VCaP (cell line): ENCODE results near the gene ZNF280A.

Experiments
- H3K27ac ChIP-seq: fragments of 450-650 bp; 2 replicates; pipeline ENCODE4 v1.5.1; 2017
- TF ChIP-seq, protein P1 (sequence below): fragments of 450-650 bp; conservative IDR thresholded peaks from 2 replicates; pipeline ENCODE4 v1.5.1; 2017; ENCODE audit warnings: mild to moderate bottlenecking, moderate library complexity

The ZNF280A gene

DNA sequence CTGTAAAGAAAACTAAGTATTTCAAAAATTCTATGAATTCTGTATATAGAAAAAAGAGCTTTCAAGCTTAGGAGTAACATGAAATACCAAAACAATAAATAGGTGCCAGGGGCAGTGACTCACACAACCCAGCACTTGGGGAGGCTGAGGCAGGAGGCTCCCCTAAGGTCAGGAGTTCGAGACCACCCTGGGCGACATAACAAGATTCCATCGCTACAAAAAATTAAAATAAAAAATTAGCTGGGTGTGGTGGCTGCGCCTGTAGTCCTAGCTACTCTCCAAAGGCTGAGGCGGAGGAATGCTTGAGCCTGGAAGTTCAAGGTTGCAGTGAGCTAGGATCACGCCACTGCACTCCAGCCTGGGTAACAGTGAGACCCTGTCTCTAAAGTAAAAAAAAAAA lies 33.0 kb downstream of the ZNF280A start:
- TF ChIP-seq, protein P1, sequence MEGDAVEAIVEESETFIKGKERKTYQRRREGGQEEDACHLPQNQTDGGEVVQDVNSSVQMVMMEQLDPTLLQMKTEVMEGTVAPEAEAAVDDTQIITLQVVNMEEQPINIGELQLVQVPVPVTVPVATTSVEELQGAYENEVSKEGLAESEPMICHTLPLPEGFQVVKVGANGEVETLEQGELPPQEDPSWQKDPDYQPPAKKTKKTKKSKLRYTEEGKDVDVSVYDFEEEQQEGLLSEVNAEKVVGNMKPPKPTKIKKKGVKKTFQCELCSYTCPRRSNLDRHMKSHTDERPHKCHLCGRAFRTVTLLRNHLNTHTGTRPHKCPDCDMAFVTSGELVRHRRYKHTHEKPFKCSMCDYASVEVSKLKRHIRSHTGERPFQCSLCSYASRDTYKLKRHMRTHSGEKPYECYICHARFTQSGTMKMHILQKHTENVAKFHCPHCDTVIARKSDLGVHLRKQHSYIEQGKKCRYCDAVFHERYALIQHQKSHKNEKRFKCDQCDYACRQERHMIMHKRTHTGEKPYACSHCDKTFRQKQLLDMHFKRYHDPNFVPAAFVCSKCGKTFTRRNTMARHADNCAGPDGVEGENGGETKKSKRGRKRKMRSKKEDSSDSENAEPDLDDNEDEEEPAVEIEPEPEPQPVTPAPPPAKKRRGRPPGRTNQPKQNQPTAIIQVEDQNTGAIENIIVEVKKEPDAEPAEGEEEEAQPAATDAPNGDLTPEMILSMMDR = no peak
- no peak overlapping the region for H3K27ac ChIP-seq

- TF ChIP-seq, protein P1 = no peak
- H3K27ac ChIP-seq = no peak overlapping the region
These were observed 33.8 kb downstream of the ZNF280A start for GRCh38 chr22:22486132-22486899.

GRCh38 chr22:22485524-22485923 lies 34.5 kb downstream of the ZNF280A start:
- TF ChIP-seq, protein P1 = no peak
- no peak overlapping the region for H3K27ac ChIP-seq

- H3K27ac ChIP-seq = no peak overlapping the region
- TF ChIP-seq, protein P1 = no peak
These were observed 36.0 kb downstream of the ZNF280A start for GRCh38 chr22:22484023-22484422.

DNA sequence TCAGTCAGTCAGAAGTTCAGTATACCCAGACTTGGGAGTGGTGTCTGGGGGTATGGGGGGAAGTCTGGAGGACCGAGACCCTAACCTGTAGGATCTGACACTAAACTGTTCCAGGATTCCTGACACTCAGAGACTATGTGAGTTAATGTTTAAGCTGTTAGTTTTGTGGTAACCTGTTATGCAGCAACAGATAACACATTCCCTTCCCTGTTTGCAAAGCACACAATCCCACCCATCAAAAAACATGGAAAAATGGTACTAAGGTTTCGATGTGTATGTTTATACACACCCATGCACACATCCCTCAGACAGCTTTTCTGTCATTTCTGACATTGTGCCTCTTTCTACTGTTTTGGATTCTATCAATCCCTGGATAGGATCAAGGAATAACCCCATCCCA lies 39.1 kb downstream of the ZNF280A start:
- TF ChIP-seq, protein P1 = no peak
- no peak overlapping the region for H3K27ac ChIP-seq

- TF ChIP-seq, protein P1 = no peak
- H3K27ac ChIP-seq = no peak overlapping the region
These were observed 40.0 kb downstream of the ZNF280A start for GRCh38 chr22:22479999-22480532.

- TF ChIP-seq, protein P1 = no peak
- no peak overlapping the region for H3K27ac ChIP-seq
These were observed 41.0 kb downstream of the ZNF280A start for GRCh38 chr22:22479116-22479515.
